WERI-Rb-1 (cell line): Measurements from ENCODE around the gene TAC4.

Source experiments
- DNase-seq: peaks from one replicate; pipeline ENCODE4 v3.0.0-alpha.2; 2020
- H3K27ac ChIP-seq: fragments of 250-450 bp; sonication (Bioruptor Pico); 2 replicates; pipeline ENCODE4 v1.5.1; 2020; ENCODE audit warnings: mild to moderate bottlenecking, moderate library complexity
- H3K27me3 ChIP-seq: fragments of 250-450 bp; sonication (Bioruptor Pico); 2 replicates; pipeline ENCODE4 v1.5.1; 2021; ENCODE audit warnings: mild to moderate bottlenecking, low read depth, moderate library complexity; ENCODE audit not compliant: insufficient read depth, severe bottlenecking
- H3K36me3 ChIP-seq: fragments of 250-450 bp; sonication (Bioruptor Pico); 2 replicates; pipeline ENCODE4 v1.5.1; 2020; ENCODE audit warnings: mild to moderate bottlenecking, moderate library complexity
- H3K4me3 ChIP-seq: 2 replicates; pipeline ENCODE4 v1.5.1; 2011; ENCODE audit warnings: low read depth, mild to moderate bottlenecking, control low read depth, low read length
- H3K9me3 ChIP-seq: fragments of 250-450 bp; sonication (Bioruptor Pico); 2 replicates; pipeline ENCODE4 v1.5.1; 2021; ENCODE audit warnings: mild to moderate bottlenecking, moderate library complexity; ENCODE audit not compliant: severe bottlenecking
- CTCF ChIP-seq: IDR thresholded peaks from 2 replicates; pipeline ENCODE4 v1.5.1; 2011; ENCODE audit warnings: low read depth, mild to moderate bottlenecking, control low read depth, inconsistent platforms, low read length

Gene TAC4

GRCh38 chr17:49819138-49819537 is 28.7 kb downstream of the TAC4 start:
- Histone ChIP-seq H3K27me3 (no peaks in the 10 kb centered on the region), H3K27ac (no peak overlapping the region), H3K9me3 (no peaks in the 10 kb centered on the region), H3K36me3 (peaks cover 68% of the 10 kb centered on the region), H3K4me3 (no peak overlapping the region)
- no peak for TF ChIP-seq CTCF
- DNase-seq, result no peak

GRCh38 chr17:49817993-49818392 is 29.9 kb downstream of the TAC4 start:
- Histone ChIP-seq H3K36me3 (peaks cover 66% of the 10 kb centered on the region), H3K4me3 (no peak overlapping the region)

GRCh38 chr17:49815761-49816281 is 32.0 kb downstream of the TAC4 start:
- TF ChIP-seq CTCF, result no peak
- DNase-seq, result peak; percentile 73
- Histone ChIP-seq H3K9me3 (no peaks in the 10 kb centered on the region), H3K27me3 (no peaks in the 10 kb centered on the region), H3K27ac (peak overlapping the region; percentile 59), H3K4me3 (no peak overlapping the region), H3K36me3 (peaks cover 62% of the 10 kb centered on the region)

More at GRCh38 chr17:49817993-49818392, 29.9 kb downstream of the TAC4 start:
- TF ChIP-seq CTCF, result no peak
- no peaks in the 10 kb centered on the region for H3K27me3 ChIP-seq
- H3K9me3 ChIP-seq, result no peaks in the 10 kb centered on the region
- no peak overlapping the region for H3K27ac ChIP-seq
- no peak for DNase-seq

- Histone ChIP-seq H3K27me3 (no peaks in the 10 kb centered on the region), H3K27ac (peak overlapping the region; percentile 59), H3K36me3 (peaks cover 70% of the 10 kb centered on the region), H3K4me3 (no peak overlapping the region), H3K9me3 (no peaks in the 10 kb centered on the region)
- no peak for DNase-seq
- no peak for TF ChIP-seq CTCF
These were observed 32.9 kb downstream of the TAC4 start for GRCh38 chr17:49814781-49815529.

- H3K27me3 ChIP-seq, result no peaks in the 10 kb centered on the region
- H3K9me3 ChIP-seq, result no peaks in the 10 kb centered on the region
- H3K27ac ChIP-seq, result no peak overlapping the region
- no peak overlapping the region for H3K4me3 ChIP-seq
- no peak for DNase-seq
- no peak for TF ChIP-seq CTCF
- H3K36me3 ChIP-seq, result peaks cover 81% of the 10 kb centered on the region
These were observed 38.8 kb downstream of the TAC4 start for GRCh38 chr17:49809056-49809455.
